HG03045 (cell line): ENCODE data around the gene MRPS30.
"Not testable (repeated sequence)": the region's sequence is repeated elsewhere in the genome, so short reads cannot be mapped to it uniquely, and the experiment has no call there.

Experiments used
- ATAC-seq: cut with Tn5 transposase; IDR thresholded peaks from one replicate; pipeline ENCODE4 v1.9.1; 2021; ENCODE audit warnings: mild to moderate bottlenecking, moderate library complexity; ENCODE audit not compliant: unreplicated experiment

The MRPS30 gene

GRCh38 chr5:44808435-44809214 is at the start of gene MRPS30:
TSS of gene MRPS30 (plus strand) at chr5:44808947. CDS start at chr5:44808963, 16 bp downstream.
- ATAC-seq, result peak; percentile 99

DNA sequence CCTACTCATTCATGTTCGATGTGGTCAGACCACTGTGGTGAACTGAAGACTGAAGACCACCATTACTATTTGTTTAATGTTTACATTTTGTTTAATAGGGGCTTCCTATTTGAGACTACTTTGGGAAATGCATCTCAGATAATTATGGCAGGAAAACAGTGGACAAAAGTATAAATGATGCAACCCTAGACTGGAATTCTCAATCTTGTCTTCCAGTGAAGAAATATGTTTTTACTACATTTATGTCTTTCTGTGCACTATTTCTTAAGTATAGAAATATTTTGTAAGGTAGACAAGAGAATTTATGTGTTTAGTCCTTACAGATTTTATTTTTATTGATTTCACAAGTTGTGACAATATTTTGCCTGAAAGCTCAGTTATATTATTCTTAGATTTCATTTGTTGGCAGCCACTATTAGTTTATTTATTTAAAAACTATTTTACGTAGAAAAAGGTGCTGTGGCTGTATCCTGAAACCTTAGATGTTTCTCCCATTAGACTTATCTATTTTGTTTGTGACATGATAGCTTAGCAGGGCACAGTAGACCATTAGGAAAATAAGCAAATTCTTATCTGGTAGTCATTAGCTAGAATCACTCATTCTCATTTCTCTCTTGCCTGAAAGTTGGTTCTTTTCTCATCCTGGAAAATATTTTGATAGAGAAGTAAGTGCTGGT is 39.4 kb upstream of the MRPS30 start:
- ATAC-seq, result no peak

GRCh38 chr5:44769877-44770209 is 38.9 kb upstream of the MRPS30 start:
- no peak for ATAC-seq

GRCh38 chr5:44770780-44771717 is 37.7 kb upstream of the MRPS30 start:
- no peak for ATAC-seq

- not testable (repeated sequence) for ATAC-seq
Observed at GRCh38 chr5:44772397-44772796, 36.4 kb upstream of the MRPS30 start.

- ATAC-seq, result no peak
Observed at GRCh38 chr5:44774279-44774880, 34.4 kb upstream of the MRPS30 start.

DNA sequence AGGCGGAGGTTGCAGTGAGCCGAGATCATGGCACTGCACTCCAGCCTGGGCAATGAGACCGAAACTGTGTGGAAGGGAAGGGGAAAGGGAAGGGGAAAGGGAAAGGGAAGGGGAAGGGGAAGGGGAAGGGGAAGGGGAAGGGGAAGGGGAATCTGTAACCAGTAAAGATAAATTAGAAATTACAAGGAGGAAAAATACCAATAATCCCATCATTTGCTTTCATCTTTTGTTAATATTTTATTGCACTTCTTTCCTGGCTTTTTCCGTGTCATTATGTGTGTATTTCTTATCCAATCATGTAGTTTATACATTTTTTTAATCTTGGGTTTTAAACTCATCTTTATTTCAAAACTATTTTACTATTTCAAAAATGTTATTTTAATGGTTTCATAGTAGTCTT is 29.6 kb upstream of the MRPS30 start:
- no peak for ATAC-seq

- no peak for ATAC-seq
Observed at GRCh38 chr5:44783634-44784315, 25.0 kb upstream of the MRPS30 start.

GRCh38 chr5:44787731-44788130 is 21.0 kb upstream of the MRPS30 start:
- ATAC-seq, result no peak

- ATAC-seq, result not testable (repeated sequence)
Observed at GRCh38 chr5:44789372-44789995, 19.3 kb upstream of the MRPS30 start.

DNA sequence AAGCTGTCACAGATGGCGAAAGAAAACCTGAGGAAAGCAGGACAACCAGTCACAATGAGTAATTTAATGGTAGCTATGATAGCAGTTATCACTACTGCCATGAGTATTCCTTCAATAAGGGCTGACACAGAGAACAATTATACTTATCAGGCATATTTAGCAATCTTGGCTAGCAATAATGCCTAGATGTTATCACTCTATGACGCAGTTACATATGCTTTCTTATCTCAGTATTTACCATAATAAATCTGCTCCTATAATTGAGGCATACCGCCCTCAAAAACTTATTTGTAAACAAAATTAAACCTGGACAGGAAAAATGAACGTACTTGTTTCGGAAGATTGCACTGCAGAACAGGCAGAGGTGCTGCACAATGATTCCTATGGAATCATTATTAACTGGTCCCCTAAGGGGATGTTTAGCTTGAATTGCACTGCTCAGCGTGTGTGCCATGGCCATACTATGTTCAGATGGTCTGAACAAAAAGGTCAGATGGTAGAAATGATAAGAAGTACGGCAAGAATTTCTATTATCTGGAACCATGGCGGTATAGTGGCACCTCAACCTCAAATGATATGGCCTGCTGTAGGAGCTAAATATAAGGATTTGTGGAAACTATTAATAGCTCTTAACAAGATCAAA is 16.6 kb upstream of the MRPS30 start:
- not testable (repeated sequence) for ATAC-seq

DNA sequence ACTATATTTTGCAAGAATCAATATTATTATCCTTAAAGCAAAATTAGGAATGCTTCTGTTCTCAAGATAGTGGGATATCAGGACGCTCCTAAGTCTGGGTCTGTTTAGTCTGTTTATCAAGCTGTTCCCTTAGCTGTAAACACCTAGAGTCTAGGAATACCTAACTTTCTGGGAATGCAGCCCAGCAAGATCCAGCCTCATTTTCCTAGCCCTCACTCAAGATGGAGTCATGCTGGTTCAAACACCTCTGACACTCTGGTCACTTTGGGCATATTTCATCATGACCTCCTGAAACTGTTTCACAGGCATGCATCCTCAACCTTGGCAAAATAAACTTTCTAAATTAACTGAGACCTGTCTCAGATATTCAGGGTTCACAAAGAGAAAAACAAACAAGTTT is 14.4 kb upstream of the MRPS30 start:
- ATAC-seq, result no peak

GRCh38 chr5:44795496-44795895 is 13.3 kb upstream of the MRPS30 start:
- ATAC-seq, result no peak

GRCh38 chr5:44797841-44798240 is 10.9 kb upstream of the MRPS30 start:
- ATAC-seq, result no peak

DNA sequence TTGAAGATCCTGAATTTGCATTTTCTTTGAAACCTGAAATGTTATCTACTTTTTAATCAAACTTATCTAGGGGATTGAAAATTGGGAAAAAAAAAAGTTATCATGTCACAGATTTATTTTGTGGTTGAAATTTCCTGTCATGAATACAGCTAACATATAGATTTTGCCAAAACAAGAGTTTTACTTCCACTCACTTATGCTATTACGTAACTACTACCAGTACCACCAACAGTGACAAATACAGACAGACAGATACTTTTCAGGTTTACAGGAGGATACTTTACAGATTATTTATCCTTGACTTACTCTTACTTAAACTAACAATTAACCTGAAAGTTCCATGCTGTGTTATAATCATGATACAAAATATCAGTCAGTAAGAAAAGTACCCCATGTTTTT is 6.8 kb upstream of the MRPS30 start:
- ATAC-seq, result no peak

DNA sequence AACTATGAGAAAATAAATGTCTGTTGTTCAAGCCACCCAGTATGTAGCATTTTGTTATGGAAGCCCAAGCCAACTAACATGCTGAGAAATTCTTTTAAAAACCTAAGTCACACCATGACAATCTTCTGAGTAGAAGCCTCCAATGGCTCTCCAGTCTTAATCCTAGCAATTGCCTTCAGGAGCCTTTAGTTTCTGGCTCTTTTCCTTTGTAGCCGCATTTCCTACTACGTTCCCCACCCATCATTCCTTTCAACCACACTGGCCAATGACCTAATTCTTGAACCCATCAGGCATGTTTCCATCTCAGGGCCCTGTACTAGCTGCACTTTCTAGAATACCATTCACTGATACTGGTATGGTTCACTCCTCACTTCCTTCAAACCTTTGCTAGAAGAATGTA is 2.1 kb upstream of the MRPS30 start:
- no peak for ATAC-seq

- ATAC-seq, result no peak
Observed at GRCh38 chr5:44807269-44807668, 1.5 kb upstream of the MRPS30 start.

DNA sequence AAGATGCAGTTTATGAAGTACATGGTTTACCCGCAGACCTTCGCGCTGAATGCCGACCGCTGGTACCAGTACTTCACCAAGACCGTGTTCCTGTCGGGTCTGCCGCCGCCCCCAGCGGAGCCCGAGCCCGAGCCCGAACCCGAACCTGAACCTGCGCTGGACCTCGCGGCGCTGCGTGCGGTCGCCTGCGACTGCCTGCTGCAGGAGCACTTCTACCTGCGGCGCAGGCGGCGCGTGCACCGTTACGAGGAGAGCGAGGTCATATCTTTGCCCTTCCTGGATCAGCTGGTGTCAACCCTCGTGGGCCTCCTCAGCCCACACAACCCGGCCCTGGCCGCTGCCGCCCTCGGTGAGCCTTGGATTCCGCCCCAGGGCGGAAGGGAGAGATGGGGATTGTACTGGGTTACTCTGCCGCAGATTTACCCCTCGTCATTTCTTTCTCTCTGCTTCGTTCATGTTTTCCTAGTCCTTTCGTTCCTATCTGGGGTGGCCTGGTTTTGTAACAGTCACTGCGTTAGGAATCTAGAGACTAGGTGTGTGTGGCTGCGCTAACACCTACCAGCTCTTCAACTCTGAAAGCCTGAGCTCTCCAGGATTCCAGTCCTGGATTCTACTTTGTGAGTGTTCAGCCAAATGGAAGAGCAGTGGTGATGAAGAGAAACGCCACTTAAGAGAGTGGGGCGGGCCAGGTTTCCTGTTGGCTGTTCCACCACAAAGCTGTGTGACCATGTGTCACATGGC is 638 bp downstream of the MRPS30 start:
- peak; percentile 36 for ATAC-seq

GRCh38 chr5:44809956-44810420 is 1.2 kb downstream of the MRPS30 start:
- ATAC-seq, result no peak
